ENCODE measurements around the gene TMEM80.

GRCh38 chr11:659532-660085 lies 36.0 kb upstream of the TMEM80 start:
- TF ChIP-seq CTCF (IDR thresholded peaks at IDR 0.05) (no peak), POLR2A (IDR thresholded peaks at IDR 0.05) (no peak)

All from lower leg skin (tissue), 3 donors.